ENCODE data around the gene ITGB3.

Gene ITGB3

GRCh38 chr17:47274319-47275069 is 20.9 kb downstream of the ITGB3 start:
- Histone ChIP-seq H4K91ac (ENCODE audit: low read depth, low read length, poor library complexity) (no peak overlapping the region), H2BK5ac (ENCODE audit: low read length) (no peak overlapping the region), H3K27me3 (ENCODE audit: control insufficient read depth in 3 of 3, insufficient read depth in 3 of 3, low read depth in 1 of 3, low read length in 3 of 3) (no peaks in the 10 kb centered on the region), H2BK120ac (ENCODE audit: low read depth, low read length) (no peak overlapping the region), H3K4me1 (ENCODE audit: control insufficient read depth in 2 of 2, insufficient read depth in 1 of 2, low read depth in 1 of 2, low read length in 2 of 2) (peaks cover 23 to 29% of the 10 kb centered on the region in 2 donors), H4K8ac (ENCODE audit: low read depth, low read length) (no peak overlapping the region), H3K9me3 (replicated peaks in 1 of 2; ENCODE audit: control insufficient read depth in 2 of 2, insufficient read depth in 1 of 2, low read depth in 1 of 2, low read length in 2 of 2) (no peaks in the 10 kb centered on the region), H3K27ac (replicated peaks; ENCODE audit: low read length) (no peak overlapping the region), H3K4me2 (ENCODE audit: insufficient read depth, low read length, poor library complexity, severe bottlenecking) (no peak overlapping the region), H2AK5ac (ENCODE audit: low read depth, low read length) (no peak overlapping the region), H2BK12ac (ENCODE audit: low read length) (no peak overlapping the region), H2AFZ (ENCODE audit: low read length) (no peak overlapping the region), H3K79me1 (ENCODE audit: low read depth, low read length) (no peaks in the 10 kb centered on the region), H3K14ac (ENCODE audit: low read length) (no peak overlapping the region), H2BK15ac (ENCODE audit: low read length) (no peak overlapping the region), H3K23ac (ENCODE audit: low read depth, low read length, poor library complexity) (no peak overlapping the region), H3K18ac (ENCODE audit: low read length) (no peak overlapping the region), H3K9ac (ENCODE audit: low read depth, low read length, poor library complexity) (no peak overlapping the region), H3K36me3 (replicated peaks in 1 of 2; ENCODE audit: control insufficient read depth in 2 of 2, insufficient read depth in 2 of 2, low read length in 2 of 2) (no peaks in the 10 kb centered on the region), H3K4ac (ENCODE audit: low read length) (no peak overlapping the region), H3K4me3 (ENCODE audit: low read length in 2 of 2) (no peak overlapping the region)
- WGBS, 2 donors (ENCODE audit: extremely low coverage in 2 of 2, insufficient read length in 2 of 2, insufficient replicate concordance in 1 of 2), result no CpG with 5 or more reads among the region's 5 CpGs
- DNase-seq (ENCODE audit: low spot score), result no peak

GRCh38 chr17:47275245-47275984 is 21.8 kb downstream of the ITGB3 start:
- H3K9ac ChIP-seq (ENCODE audit: low read depth, low read length, poor library complexity), result no peak overlapping the region
- H2BK120ac ChIP-seq (ENCODE audit: low read depth, low read length), result no peak overlapping the region
- peak overlapping the region; percentile 83 for H2AFZ ChIP-seq (ENCODE audit: low read length)
- WGBS, 2 donors (ENCODE audit: extremely low coverage in 2 of 2, insufficient read length in 2 of 2, insufficient replicate concordance in 1 of 2), result no CpG with 5 or more reads among the region's 13 CpGs
- H2BK15ac ChIP-seq (ENCODE audit: low read length), result peak overlapping the region; percentile 50
- H2BK12ac ChIP-seq (ENCODE audit: low read length), result peak overlapping the region; percentile 14
- H3K9me3 ChIP-seq (replicated peaks in 1 of 2; ENCODE audit: control insufficient read depth in 2 of 2, insufficient read depth in 1 of 2, low read depth in 1 of 2, low read length in 2 of 2), result no peaks in the 10 kb centered on the region
- H3K4me1 ChIP-seq (ENCODE audit: control insufficient read depth in 2 of 2, insufficient read depth in 1 of 2, low read depth in 1 of 2, low read length in 2 of 2), result peaks cover 23 to 38% of the 10 kb centered on the region in 2 donors
- H4K91ac ChIP-seq (ENCODE audit: low read depth, low read length, poor library complexity), result no peak overlapping the region
- H2AK5ac ChIP-seq (ENCODE audit: low read depth, low read length), result no peak overlapping the region
- peak overlapping the region; percentile 57 for H2BK5ac ChIP-seq (ENCODE audit: low read length)
- peak; percentile 36 for DNase-seq (ENCODE audit: low spot score)
- H3K4me3 ChIP-seq (ENCODE audit: low read length in 2 of 2), result peak overlapping the region in 1 of 2 donors; percentile 30
- no peaks in the 10 kb centered on the region for H3K27me3 ChIP-seq (ENCODE audit: control insufficient read depth in 3 of 3, insufficient read depth in 3 of 3, low read depth in 1 of 3, low read length in 3 of 3)
- H3K4me2 ChIP-seq (ENCODE audit: insufficient read depth, low read length, poor library complexity, severe bottlenecking), result peak overlapping the region; percentile 40
- no peak overlapping the region for H4K8ac ChIP-seq (ENCODE audit: low read depth, low read length)
- no peak overlapping the region for H3K4ac ChIP-seq (ENCODE audit: low read length)
- H3K79me1 ChIP-seq (ENCODE audit: low read depth, low read length), result no peaks in the 10 kb centered on the region
- no peaks in the 10 kb centered on the region for H3K36me3 ChIP-seq (replicated peaks in 1 of 2; ENCODE audit: control insufficient read depth in 2 of 2, insufficient read depth in 2 of 2, low read length in 2 of 2)
- peak overlapping the region; percentile 35 for H3K27ac ChIP-seq (replicated peaks; ENCODE audit: low read length)
- peak overlapping the region; percentile 92 for H3K18ac ChIP-seq (ENCODE audit: low read length)
- H3K14ac ChIP-seq (ENCODE audit: low read length), result no peak overlapping the region
- peak overlapping the region; percentile 3 for H3K23ac ChIP-seq (ENCODE audit: low read depth, low read length, poor library complexity)

- Histone ChIP-seq H3K9ac (ENCODE audit: low read depth, low read length, poor library complexity) (no peak overlapping the region), H3K18ac (ENCODE audit: low read length) (peak overlapping the region; percentile 81), H3K9me3 (replicated peaks in 1 of 2; ENCODE audit: control insufficient read depth in 2 of 2, insufficient read depth in 1 of 2, low read depth in 1 of 2, low read length in 2 of 2) (no peaks in the 10 kb centered on the region), H2BK12ac (ENCODE audit: low read length) (peak overlapping the region; percentile 75), H3K4me1 (ENCODE audit: control insufficient read depth in 2 of 2, insufficient read depth in 1 of 2, low read depth in 1 of 2, low read length in 2 of 2) (peaks cover 23 to 42% of the 10 kb centered on the region in 2 donors), H3K79me1 (ENCODE audit: low read depth, low read length) (no peaks in the 10 kb centered on the region), H4K91ac (ENCODE audit: low read depth, low read length, poor library complexity) (no peak overlapping the region), H2BK5ac (ENCODE audit: low read length) (peak overlapping the region; percentile 57), H3K23ac (ENCODE audit: low read depth, low read length, poor library complexity) (no peak overlapping the region), H3K14ac (ENCODE audit: low read length) (no peak overlapping the region), H2BK120ac (ENCODE audit: low read depth, low read length) (no peak overlapping the region), H3K36me3 (replicated peaks in 1 of 2; ENCODE audit: control insufficient read depth in 2 of 2, insufficient read depth in 2 of 2, low read length in 2 of 2) (no peaks in the 10 kb centered on the region), H3K4me3 (ENCODE audit: low read length in 2 of 2) (no peak overlapping the region), H3K27ac (replicated peaks; ENCODE audit: low read length) (no peak overlapping the region), H4K8ac (ENCODE audit: low read depth, low read length) (no peak overlapping the region), H2AFZ (ENCODE audit: low read length) (peak overlapping the region; percentile 83), H3K4ac (ENCODE audit: low read length) (no peak overlapping the region), H3K4me2 (ENCODE audit: insufficient read depth, low read length, poor library complexity, severe bottlenecking) (no peak overlapping the region), H2BK15ac (ENCODE audit: low read length) (peak overlapping the region; percentile 50), H2AK5ac (ENCODE audit: low read depth, low read length) (peak overlapping the region; percentile 12), H3K27me3 (ENCODE audit: control insufficient read depth in 3 of 3, insufficient read depth in 3 of 3, low read depth in 1 of 3, low read length in 3 of 3) (no peaks in the 10 kb centered on the region)
- WGBS, 2 donors (ENCODE audit: extremely low coverage in 2 of 2, insufficient read length in 2 of 2, insufficient replicate concordance in 1 of 2), result no CpG with 5 or more reads among the region's 3 CpGs
- DNase-seq (ENCODE audit: low spot score), result no peak
Observed at GRCh38 chr17:47276444-47276843, 22.8 kb downstream of the ITGB3 start.

DNA sequence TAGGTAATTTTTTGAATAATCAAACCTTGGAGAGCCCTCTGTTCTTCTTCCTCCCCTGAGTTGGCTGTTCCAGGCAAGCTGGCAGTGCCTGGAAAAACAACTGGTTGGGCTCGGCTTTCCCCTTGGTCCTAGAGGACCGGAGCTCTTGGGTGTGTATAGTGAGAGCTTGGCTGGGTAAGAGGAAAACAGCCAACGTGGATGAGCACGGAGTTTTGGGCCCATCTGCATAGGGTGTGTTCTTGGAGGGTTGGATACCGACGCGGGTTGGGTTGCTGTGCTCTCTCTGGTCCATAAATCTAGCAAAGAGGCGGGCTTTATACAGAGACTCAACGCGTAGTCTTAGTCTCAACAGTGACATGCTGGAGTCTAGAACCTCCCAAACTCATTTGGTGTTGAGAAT is 23.2 kb downstream of the ITGB3 start:
- no peak for DNase-seq (ENCODE audit: low spot score)
- H3K4me2 ChIP-seq (ENCODE audit: insufficient read depth, low read length, poor library complexity, severe bottlenecking), result no peak overlapping the region
- no CpG with 5 or more reads among the region's 10 CpGs for WGBS, 2 donors (ENCODE audit: extremely low coverage in 2 of 2, insufficient read length in 2 of 2, insufficient replicate concordance in 1 of 2)

More for the DNA sequence above, 23.2 kb downstream of the ITGB3 start:
- Histone ChIP-seq H3K4ac (ENCODE audit: low read length) (no peak overlapping the region), H3K36me3 (replicated peaks in 1 of 2; ENCODE audit: control insufficient read depth in 2 of 2, insufficient read depth in 2 of 2, low read length in 2 of 2) (no peaks in the 10 kb centered on the region), H3K79me1 (ENCODE audit: low read depth, low read length) (no peaks in the 10 kb centered on the region), H2BK15ac (ENCODE audit: low read length) (no peak overlapping the region), H2BK120ac (ENCODE audit: low read depth, low read length) (no peak overlapping the region), H2BK5ac (ENCODE audit: low read length) (no peak overlapping the region), H4K91ac (ENCODE audit: low read depth, low read length, poor library complexity) (no peak overlapping the region), H3K4me3 (ENCODE audit: low read length in 2 of 2) (no peak overlapping the region), H2AFZ (ENCODE audit: low read length) (peak overlapping the region; percentile 83), H2BK12ac (ENCODE audit: low read length) (no peak overlapping the region), H4K8ac (ENCODE audit: low read depth, low read length) (no peak overlapping the region), H3K23ac (ENCODE audit: low read depth, low read length, poor library complexity) (no peak overlapping the region), H3K9me3 (replicated peaks in 1 of 2; ENCODE audit: control insufficient read depth in 2 of 2, insufficient read depth in 1 of 2, low read depth in 1 of 2, low read length in 2 of 2) (no peaks in the 10 kb centered on the region), H3K18ac (ENCODE audit: low read length) (no peak overlapping the region), H2AK5ac (ENCODE audit: low read depth, low read length) (no peak overlapping the region), H3K14ac (ENCODE audit: low read length) (no peak overlapping the region), H3K27me3 (ENCODE audit: control insufficient read depth in 3 of 3, insufficient read depth in 3 of 3, low read depth in 1 of 3, low read length in 3 of 3) (no peaks in the 10 kb centered on the region), H3K4me1 (ENCODE audit: control insufficient read depth in 2 of 2, insufficient read depth in 1 of 2, low read depth in 1 of 2, low read length in 2 of 2) (peaks cover 23 to 42% of the 10 kb centered on the region in 2 donors), H3K27ac (replicated peaks; ENCODE audit: low read length) (no peak overlapping the region), H3K9ac (ENCODE audit: low read depth, low read length, poor library complexity) (no peak overlapping the region)
